Fibroblast of gingiva (primary cell): ENCODE measurements around the gene NOP14.
"Not testable (repeated sequence)": the region's sequence is repeated elsewhere in the genome, so short reads cannot be mapped to it uniquely, and the experiment has no call there.

Experiments
- DNase-seq: peaks from one replicate; pipeline ENCODE4 v3.0.0-alpha.2; 2011; ENCODE audit warnings: low read depth

Gene NOP14

DNA sequence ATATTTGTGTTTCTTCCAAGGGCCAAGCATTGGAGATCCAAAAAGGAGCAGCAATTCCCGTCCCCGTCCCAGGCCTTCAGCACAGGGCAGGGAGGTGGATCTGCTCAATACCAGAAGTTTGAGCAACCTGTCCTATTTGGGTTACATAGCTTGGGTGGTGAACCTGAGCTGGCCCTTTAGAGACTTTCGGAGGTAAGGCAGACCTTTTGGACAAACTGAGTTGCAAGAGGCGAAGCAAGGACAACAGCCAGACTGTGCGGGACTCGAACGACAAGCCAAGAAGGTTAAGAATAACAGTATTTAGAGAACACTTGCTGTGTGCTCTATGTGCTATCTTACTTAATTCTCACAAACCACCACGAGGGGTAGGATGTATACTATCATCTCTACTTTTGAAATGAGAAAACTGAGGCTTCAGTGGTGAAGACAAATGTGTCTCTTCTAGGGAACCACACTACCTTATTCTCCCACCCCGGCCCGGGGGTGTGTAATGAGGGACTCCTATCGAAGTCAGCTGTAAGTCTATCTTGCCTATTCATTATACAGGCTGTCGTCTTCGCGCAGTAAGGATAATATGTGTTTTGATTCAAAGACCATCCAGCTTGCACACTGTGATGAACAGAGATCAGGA lies 1.3 kb downstream of the NOP14 start:
- DNase-seq, result no peak

GRCh38 chr4:2961421-2961810 lies 1.8 kb downstream of the NOP14 start:
- DNase-seq, result no peak

- DNase-seq, result not testable (repeated sequence)
Measured at GRCh38 chr4:2960450-2960849, 2.8 kb downstream of the NOP14 start.

- DNase-seq, result peak; percentile 72
Measured at GRCh38 chr4:2958446-2958845, 4.8 kb downstream of the NOP14 start.

GRCh38 chr4:2955186-2956044 lies 7.8 kb downstream of the NOP14 start:
- DNase-seq, result not testable (repeated sequence)

- DNase-seq, result no peak
Measured at GRCh38 chr4:2954358-2955185, 8.6 kb downstream of the NOP14 start.

- DNase-seq, result no peak
Measured at GRCh38 chr4:2953496-2953895, 9.7 kb downstream of the NOP14 start.

GRCh38 chr4:2950221-2950989 lies 12.8 kb downstream of the NOP14 start:
- no peak for DNase-seq

DNA sequence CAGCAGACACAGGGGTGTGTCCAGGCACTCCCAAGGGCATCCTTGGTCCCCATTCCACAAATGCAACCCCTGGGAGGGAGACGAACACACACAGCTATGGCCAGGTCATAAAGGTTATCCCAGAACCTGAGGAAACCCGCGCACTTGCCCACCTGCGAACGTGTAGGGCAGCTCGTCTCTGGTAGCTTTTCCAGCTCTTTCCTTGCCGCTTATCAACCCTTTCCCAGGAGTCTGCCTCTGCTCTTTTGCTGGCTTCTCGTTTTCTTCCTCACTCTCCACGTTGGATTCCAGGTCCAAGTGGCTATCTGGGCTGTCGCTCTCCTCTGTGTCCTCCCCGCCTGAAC lies 13.5 kb downstream of the NOP14 start:
- DNase-seq, result no peak

- DNase-seq, result peak; percentile 37
Measured at GRCh38 chr4:2948895-2949781, 14.1 kb downstream of the NOP14 start.

DNA sequence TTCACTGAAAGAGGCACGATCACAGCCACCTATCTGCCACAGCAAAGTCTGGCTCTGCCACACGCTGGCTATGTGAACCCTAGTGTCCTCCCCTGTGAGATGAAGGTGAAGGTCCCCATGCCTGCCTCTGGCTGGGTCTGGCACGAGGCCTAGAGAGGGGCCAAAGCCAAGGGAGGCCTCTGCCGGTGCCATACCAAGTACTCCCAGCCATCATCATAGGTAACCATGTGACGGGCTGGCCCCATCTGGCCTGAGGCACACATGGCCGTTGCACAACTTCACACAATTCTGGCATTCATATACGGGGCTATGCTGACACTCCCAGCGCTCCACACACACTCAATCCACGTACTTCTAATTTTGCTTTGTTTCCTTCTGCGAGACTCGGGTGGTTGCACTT lies 15.3 kb downstream of the NOP14 start:
- no peak for DNase-seq

GRCh38 chr4:2946812-2947600 lies 16.2 kb downstream of the NOP14 start:
- no peak for DNase-seq

DNA sequence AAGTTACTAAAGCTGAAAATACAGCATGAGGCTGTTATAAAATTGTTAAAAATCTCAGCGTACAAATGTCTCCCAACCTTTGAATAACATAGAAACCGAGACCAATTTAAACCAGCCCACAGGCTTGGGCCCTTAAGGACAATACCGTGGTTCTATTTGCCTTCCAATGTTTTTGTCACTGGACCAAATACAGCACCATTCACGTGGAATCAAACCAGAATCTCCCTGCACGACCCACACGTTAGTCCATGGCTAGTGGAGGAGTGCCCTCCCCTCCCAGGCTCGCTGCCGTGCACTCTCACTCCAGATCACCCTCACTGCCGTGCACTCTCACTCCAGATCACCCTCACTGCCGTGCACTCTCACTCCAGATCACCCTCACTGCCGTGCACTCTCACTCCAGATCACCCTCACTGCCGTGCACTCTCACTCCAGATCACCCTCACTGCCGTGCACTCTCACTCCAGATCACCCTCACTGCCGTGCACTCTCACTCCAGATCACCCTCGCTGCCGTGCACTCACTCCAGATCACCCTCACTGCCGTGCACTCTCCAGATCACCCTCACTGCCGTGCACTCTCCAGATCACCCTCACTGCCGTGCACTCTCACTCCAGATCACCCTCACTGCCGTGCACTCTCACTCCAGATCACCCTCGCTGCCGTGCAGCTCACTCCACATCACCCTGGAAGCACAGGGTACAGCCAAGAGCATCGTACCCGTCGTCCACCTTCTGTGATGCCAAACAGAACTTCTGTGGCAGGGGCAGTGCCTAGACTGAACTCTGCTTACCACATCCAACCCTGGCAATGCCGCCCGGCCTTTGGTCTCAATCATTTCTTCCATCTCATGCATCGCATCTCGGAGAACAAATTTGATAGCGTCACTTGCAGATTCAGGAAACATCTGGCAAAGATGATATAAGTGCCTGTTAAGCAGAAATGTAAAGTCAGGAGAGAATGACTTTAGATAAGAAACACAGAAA lies 17.3 kb downstream of the NOP14 start:
- not testable (repeated sequence) for DNase-seq

- DNase-seq, result no peak
Measured at GRCh38 chr4:2944586-2945526, 18.4 kb downstream of the NOP14 start.

GRCh38 chr4:2944091-2944482 lies 19.1 kb downstream of the NOP14 start:
- no peak for DNase-seq

DNA sequence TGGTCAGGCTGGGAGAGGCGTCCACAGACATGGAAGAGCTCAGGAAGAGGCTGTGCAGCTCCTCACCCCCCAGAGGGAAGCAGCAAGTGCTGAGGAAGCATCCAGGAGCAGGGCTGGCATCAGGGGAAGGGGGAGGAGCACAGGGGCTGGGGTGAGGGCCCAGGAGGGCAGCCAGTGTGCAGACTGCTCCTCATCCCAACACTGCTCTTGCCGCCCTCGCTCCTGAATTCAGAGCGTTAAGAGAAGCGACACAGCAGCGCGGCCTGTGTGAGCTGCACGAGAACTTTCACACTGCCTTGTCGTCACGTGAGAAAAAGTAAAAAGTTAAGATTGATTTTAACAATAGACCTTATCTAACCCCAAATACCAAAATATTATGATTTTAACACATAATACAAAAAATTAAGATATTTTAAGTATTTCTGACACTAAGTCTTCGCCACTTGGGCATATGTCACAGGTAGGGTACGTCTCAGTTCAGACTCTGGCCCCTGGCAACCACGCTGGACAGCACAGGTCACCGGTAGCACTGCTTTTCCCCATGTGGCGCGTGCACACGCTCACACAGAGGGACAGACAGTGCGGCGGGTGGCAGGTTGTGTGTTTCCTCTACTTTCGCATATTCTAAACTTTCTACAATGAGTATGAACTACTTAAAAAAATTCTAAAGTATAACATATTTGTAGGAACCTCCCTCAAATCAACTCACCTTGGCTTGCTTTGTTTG lies 19.7 kb downstream of the NOP14 start:
- DNase-seq, result no peak
